ENCODE data around the gene CCDC3. TPM values are rescaled to one million over a fixed set of nuclear protein-coding genes. Genes with fewer than 3 reads are reported as not detected.
A peak's percentile ranks its signal among the peaks of the same experiment; 100 is the strongest.

Gene CCDC3
- total and polyA plus RNA-seq, 4 donors: 2.2 to 12.3 (median 6.6) TPM

DNA sequence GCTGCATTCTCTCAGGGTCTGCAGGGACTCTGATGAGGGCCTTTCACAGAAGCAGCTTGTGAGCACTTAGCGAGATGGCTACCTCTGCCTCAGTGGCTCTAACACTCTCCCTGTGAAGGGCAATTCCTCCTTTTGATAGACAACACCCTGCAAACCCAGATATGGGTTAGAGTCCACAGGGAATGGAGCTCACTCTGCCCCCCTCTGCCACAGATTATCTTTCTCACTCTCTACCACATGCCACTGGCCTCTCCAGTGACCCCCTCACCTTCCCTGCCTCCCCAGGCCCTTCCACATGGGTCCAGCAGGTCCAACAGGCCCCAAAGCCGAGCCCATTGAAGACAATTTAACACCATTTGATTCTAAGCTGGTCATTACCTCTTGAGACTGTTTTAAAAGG lies 72.1 kb downstream of the CCDC3 start:
- DNase-seq (ENCODE audit: low spot score): peak; percentile 23
- H3K36me3 ChIP-seq (ENCODE audit: control insufficient read depth in 4 of 4, insufficient read depth in 3 of 4, low read depth in 1 of 4, low read length in 3 of 4): no peaks in the 10 kb centered on the region
- H3K27me3 ChIP-seq (ENCODE audit: control insufficient read depth in 4 of 4, insufficient read depth in 4 of 4, low read length in 3 of 4): no peaks in the 10 kb centered on the region
- H3K9me3 ChIP-seq (ENCODE audit: control insufficient read depth in 4 of 4, low read length in 3 of 4): no peaks in the 10 kb centered on the region
- 82% methylated on average over 2 of the region's 2 CpGs for WGBS
- no peak overlapping the region for H3K4me3 ChIP-seq (ENCODE audit: low read depth in 1 of 3, low read length in 3 of 3)
- no peaks in the 10 kb centered on the region for H3K4me1 ChIP-seq (ENCODE audit: control insufficient read depth in 4 of 4, insufficient read depth in 4 of 4, low read length in 3 of 4)
- TF ChIP-seq, protein P1, sequence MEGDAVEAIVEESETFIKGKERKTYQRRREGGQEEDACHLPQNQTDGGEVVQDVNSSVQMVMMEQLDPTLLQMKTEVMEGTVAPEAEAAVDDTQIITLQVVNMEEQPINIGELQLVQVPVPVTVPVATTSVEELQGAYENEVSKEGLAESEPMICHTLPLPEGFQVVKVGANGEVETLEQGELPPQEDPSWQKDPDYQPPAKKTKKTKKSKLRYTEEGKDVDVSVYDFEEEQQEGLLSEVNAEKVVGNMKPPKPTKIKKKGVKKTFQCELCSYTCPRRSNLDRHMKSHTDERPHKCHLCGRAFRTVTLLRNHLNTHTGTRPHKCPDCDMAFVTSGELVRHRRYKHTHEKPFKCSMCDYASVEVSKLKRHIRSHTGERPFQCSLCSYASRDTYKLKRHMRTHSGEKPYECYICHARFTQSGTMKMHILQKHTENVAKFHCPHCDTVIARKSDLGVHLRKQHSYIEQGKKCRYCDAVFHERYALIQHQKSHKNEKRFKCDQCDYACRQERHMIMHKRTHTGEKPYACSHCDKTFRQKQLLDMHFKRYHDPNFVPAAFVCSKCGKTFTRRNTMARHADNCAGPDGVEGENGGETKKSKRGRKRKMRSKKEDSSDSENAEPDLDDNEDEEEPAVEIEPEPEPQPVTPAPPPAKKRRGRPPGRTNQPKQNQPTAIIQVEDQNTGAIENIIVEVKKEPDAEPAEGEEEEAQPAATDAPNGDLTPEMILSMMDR (IDR thresholded peaks at IDR 0.05; ENCODE audit: low read depth, low read length, missing input control): no peak
- no peak for TF ChIP-seq YY1 (IDR thresholded peaks at IDR 0.05)
- TF ChIP-seq, protein P2, sequence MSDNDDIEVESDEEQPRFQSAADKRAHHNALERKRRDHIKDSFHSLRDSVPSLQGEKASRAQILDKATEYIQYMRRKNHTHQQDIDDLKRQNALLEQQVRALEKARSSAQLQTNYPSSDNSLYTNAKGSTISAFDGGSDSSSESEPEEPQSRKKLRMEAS (IDR thresholded peaks at IDR 0.05): no peak
- no peak for TF ChIP-seq NR2F2 (IDR thresholded peaks at IDR 0.05)
- no peak for TF ChIP-seq SP1 (IDR thresholded peaks at IDR 0.05)
- no peak for TF ChIP-seq HNF4A (conservative IDR thresholded peaks at IDR 0.05)
- TF ChIP-seq RXRA (IDR thresholded peaks at IDR 0.05): no peak
- no peak for TF ChIP-seq FOXA1 (IDR thresholded peaks at IDR 0.05)
- no peak overlapping the region for H3K27ac ChIP-seq (ENCODE audit: low read depth in 1 of 2, low read length in 2 of 2)
- no peak overlapping the region for H3K9ac ChIP-seq (ENCODE audit: low read depth in 1 of 2, low read length in 2 of 2)

DNA sequence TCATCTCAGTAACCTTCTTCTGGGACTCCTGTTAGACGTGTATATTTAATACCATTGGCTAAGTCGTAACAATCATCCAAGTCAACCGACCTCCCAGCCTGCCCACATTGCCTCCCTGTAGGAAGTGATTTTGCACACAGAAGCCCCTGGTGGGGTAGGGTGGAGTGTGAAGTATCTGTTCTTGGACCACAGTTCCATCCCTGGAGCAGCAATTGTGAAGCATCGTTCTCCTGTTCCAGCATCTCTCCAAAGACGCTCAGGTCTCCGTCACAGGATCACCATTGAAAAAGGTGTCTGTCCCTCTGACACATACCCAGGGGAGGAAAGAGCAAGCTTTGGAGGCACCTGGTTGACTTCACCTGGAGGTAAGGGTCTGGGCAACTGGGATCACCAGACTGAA lies 72.9 kb downstream of the CCDC3 start:
- Histone ChIP-seq H3K9ac (ENCODE audit: low read depth in 1 of 2, low read length in 2 of 2) (no peak overlapping the region), H3K36me3 (ENCODE audit: control insufficient read depth in 4 of 4, insufficient read depth in 3 of 4, low read depth in 1 of 4, low read length in 3 of 4) (no peaks in the 10 kb centered on the region), H3K27ac (ENCODE audit: low read depth in 1 of 2, low read length in 2 of 2) (no peak overlapping the region), H3K4me1 (ENCODE audit: control insufficient read depth in 4 of 4, insufficient read depth in 4 of 4, low read length in 3 of 4) (no peaks in the 10 kb centered on the region), H3K9me3 (ENCODE audit: control insufficient read depth in 4 of 4, low read length in 3 of 4) (no peaks in the 10 kb centered on the region), H3K27me3 (ENCODE audit: control insufficient read depth in 4 of 4, insufficient read depth in 4 of 4, low read length in 3 of 4) (no peaks in the 10 kb centered on the region), H3K4me3 (ENCODE audit: low read depth in 1 of 3, low read length in 3 of 3) (no peak overlapping the region)
- TF ChIP-seq EGR1 (IDR thresholded peaks at IDR 0.05; ENCODE audit: low read depth in 2 of 2) (no peak), NR2F2 (IDR thresholded peaks at IDR 0.05) (no peak), TAF1 (conservative IDR thresholded peaks at IDR 0.05) (no peak), FOXA2 (IDR thresholded peaks at IDR 0.05) (no peak), HNF4A (conservative IDR thresholded peaks at IDR 0.05) (no peak), HNF4G (IDR thresholded peaks at IDR 0.05) (no peak), RXRA (IDR thresholded peaks at IDR 0.05) (no peak), RAD21 (IDR thresholded peaks at IDR 0.05) (no peak), YY1 (IDR thresholded peaks at IDR 0.05) (no peak), GABPA (IDR thresholded peaks at IDR 0.05 in 1 of 2, conservative IDR thresholded peaks at IDR 0.05 in 1 of 2) (no peak), FOXA1 (IDR thresholded peaks at IDR 0.05) (no peak), SP1 (IDR thresholded peaks at IDR 0.05) (no peak), JUND (IDR thresholded peaks at IDR 0.05) (no peak)
- TF ChIP-seq, protein P3, sequence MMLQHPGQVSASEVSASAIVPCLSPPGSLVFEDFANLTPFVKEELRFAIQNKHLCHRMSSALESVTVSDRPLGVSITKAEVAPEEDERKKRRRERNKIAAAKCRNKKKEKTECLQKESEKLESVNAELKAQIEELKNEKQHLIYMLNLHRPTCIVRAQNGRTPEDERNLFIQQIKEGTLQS (IDR thresholded peaks at IDR 0.05): no peak
- TF ChIP-seq, protein P4, sequence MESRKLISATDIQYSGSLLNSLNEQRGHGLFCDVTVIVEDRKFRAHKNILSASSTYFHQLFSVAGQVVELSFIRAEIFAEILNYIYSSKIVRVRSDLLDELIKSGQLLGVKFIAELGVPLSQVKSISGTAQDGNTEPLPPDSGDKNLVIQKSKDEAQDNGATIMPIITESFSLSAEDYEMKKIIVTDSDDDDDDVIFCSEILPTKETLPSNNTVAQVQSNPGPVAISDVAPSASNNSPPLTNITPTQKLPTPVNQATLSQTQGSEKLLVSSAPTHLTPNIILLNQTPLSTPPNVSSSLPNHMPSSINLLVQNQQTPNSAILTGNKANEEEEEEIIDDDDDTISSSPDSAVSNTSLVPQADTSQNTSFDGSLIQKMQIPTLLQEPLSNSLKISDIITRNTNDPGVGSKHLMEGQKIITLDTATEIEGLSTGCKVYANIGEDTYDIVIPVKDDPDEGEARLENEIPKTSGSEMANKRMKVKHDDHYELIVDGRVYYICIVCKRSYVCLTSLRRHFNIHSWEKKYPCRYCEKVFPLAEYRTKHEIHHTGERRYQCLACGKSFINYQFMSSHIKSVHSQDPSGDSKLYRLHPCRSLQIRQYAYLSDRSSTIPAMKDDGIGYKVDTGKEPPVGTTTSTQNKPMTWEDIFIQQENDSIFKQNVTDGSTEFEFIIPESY (IDR thresholded peaks at IDR 0.05): no peak
- TF ChIP-seq, protein P2 (IDR thresholded peaks at IDR 0.05): no peak
- TF ChIP-seq, protein P1 (IDR thresholded peaks at IDR 0.05; ENCODE audit: low read depth, low read length, missing input control): no peak
- TF ChIP-seq, protein P5, sequence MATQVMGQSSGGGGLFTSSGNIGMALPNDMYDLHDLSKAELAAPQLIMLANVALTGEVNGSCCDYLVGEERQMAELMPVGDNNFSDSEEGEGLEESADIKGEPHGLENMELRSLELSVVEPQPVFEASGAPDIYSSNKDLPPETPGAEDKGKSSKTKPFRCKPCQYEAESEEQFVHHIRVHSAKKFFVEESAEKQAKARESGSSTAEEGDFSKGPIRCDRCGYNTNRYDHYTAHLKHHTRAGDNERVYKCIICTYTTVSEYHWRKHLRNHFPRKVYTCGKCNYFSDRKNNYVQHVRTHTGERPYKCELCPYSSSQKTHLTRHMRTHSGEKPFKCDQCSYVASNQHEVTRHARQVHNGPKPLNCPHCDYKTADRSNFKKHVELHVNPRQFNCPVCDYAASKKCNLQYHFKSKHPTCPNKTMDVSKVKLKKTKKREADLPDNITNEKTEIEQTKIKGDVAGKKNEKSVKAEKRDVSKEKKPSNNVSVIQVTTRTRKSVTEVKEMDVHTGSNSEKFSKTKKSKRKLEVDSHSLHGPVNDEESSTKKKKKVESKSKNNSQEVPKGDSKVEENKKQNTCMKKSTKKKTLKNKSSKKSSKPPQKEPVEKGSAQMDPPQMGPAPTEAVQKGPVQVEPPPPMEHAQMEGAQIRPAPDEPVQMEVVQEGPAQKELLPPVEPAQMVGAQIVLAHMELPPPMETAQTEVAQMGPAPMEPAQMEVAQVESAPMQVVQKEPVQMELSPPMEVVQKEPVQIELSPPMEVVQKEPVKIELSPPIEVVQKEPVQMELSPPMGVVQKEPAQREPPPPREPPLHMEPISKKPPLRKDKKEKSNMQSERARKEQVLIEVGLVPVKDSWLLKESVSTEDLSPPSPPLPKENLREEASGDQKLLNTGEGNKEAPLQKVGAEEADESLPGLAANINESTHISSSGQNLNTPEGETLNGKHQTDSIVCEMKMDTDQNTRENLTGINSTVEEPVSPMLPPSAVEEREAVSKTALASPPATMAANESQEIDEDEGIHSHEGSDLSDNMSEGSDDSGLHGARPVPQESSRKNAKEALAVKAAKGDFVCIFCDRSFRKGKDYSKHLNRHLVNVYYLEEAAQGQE (IDR thresholded peaks at IDR 0.05): no peak
- WGBS: 95% methylated on average over 6 of the region's 6 CpGs
- peak; percentile 17 for DNase-seq (ENCODE audit: low spot score)

All from liver (tissue), 9 donors.